ENCODE measurements around the gene NQO1. TPM values are rescaled to one million over a fixed set of nuclear protein-coding genes. Genes with fewer than 3 reads are reported as not detected.

NQO1 gene
- total RNA-seq, 1 donor from 2014 or later = 107 TPM

- no peak for TF ChIP-seq CTCF (IDR thresholded peaks at IDR 0.05; ENCODE audit: insufficient read depth, low read length, severe bottlenecking)
- Histone ChIP-seq H3K36me3 (ENCODE audit: control insufficient read depth, insufficient read depth, low read length) (peaks cover 45% of the 10 kb centered on the region), H3K4me3 (ENCODE audit: low read depth, low read length) (no peak overlapping the region), H3K27me3 (ENCODE audit: control insufficient read depth, insufficient read depth, low read length) (no peaks in the 10 kb centered on the region)
- FAIRE-seq = no peak
- no peak for DNase-seq (ENCODE audit: low read depth)
These were observed 19.6 kb upstream of the NQO1 start for GRCh38 chr16:69745959-69746358.

- DNase-seq (ENCODE audit: low read depth) (no peak), FAIRE-seq (peak; percentile 28)
- no peaks in the 10 kb centered on the region for H3K27me3 ChIP-seq (ENCODE audit: control insufficient read depth, insufficient read depth, low read length)
- no peak overlapping the region for H3K4me3 ChIP-seq (ENCODE audit: low read depth, low read length)
- TF ChIP-seq CTCF (IDR thresholded peaks at IDR 0.05; ENCODE audit: insufficient read depth, low read length, severe bottlenecking) = no peak
- peaks cover 45% of the 10 kb centered on the region for H3K36me3 ChIP-seq (ENCODE audit: control insufficient read depth, insufficient read depth, low read length)
These were observed 18.9 kb upstream of the NQO1 start for GRCh38 chr16:69745232-69745612.

DNA sequence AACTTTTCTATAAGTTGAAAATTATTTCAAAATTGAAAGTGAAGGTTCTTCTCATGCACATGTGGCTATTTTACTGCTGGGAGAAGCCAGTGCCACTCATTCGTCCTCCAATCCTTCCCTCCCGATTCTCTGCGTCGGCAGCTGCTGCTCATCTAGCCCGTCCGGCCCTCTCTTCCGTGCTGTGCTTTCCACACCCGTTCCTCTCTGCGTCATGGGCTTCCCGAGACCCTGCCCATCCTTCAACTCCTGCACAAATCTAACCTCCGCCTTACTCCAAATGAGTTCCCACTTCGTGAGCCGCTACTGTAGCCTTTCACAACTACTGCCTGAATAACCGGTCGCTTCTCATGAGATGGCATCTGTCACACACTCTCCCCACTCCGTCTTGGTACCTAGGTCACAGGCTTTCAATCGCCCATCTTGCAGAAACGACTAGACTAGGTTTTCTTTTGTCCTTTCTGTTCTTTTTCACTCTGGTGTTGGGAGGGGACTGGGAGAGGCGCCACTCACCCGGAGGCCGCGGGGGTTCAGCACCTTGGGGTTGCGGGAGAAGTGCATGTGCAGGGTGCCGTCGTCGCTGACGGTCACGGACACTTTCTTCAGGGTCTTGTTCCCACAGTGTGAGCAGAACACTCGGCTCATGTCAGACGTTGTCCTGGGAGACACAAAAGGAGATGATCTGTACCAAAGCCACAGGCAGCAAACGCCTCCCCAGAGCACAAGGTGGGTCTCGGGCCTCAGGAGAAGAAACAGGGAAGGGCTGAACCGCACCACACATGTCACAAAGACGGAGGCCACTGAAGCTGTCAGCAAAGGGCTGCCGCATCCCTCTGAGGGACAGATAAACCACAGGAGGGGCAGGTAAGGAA lies 18.2 kb upstream of the NQO1 start:
- Histone ChIP-seq H3K4me3 (ENCODE audit: low read depth, low read length) (no peak overlapping the region), H3K36me3 (ENCODE audit: control insufficient read depth, insufficient read depth, low read length) (peaks cover 44% of the 10 kb centered on the region), H3K27me3 (ENCODE audit: control insufficient read depth, insufficient read depth, low read length) (no peaks in the 10 kb centered on the region)
- no peak for DNase-seq (ENCODE audit: low read depth)
- no peak for FAIRE-seq
- no peak for TF ChIP-seq CTCF (IDR thresholded peaks at IDR 0.05; ENCODE audit: insufficient read depth, low read length, severe bottlenecking)

DNA sequence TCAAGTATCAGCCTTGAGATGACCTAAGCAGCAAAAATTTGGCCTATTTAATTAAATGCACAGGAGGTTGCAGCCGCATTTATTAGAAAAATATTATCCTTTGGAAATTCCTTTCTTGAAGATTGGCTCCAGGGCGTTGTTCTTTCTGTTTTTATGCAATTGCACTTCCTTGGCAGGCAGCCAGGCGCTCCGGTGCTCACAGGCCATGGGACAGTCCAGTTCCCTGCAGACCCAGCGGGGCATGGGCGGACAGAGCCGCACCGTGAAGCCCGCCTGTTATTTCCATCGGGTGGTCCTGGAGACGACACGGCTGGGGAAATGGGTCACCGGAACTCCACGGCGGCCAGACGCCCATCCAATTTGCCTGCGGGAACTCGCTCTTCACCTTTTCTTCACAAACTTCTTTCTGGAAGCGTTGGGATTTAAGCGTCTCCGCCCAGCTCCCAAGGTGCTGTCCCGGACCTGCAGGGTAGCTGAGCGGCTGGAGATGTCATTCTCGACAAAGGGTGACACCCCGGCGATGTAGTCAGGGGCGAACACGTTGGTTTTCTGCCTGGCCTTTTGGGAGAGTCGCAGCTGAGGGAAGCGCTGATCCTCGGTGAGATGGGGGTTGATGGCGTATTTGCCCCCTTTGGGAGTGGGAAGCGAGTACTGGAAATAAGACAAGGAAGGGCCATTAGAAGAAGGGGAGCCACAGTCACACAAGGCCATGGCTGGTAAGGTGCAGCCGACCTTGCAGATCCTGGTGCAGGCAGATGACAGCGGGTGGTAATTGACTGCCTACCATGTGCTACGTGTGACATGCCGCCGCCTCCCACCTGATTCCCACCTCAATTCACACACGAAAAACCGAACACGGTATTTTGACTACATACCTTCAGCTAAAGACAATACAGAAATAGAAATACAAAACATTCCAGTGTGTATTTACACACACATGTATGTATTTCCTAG lies 15.9 kb upstream of the NQO1 start:
- FAIRE-seq (no peak), DNase-seq (ENCODE audit: low read depth) (no peak)
- peaks cover 31% of the 10 kb centered on the region for H3K36me3 ChIP-seq (ENCODE audit: control insufficient read depth, insufficient read depth, low read length)
- no peaks in the 10 kb centered on the region for H3K27me3 ChIP-seq (ENCODE audit: control insufficient read depth, insufficient read depth, low read length)
- H3K4me3 ChIP-seq (ENCODE audit: low read depth, low read length) = no peak overlapping the region
- TF ChIP-seq CTCF (IDR thresholded peaks at IDR 0.05; ENCODE audit: insufficient read depth, low read length, severe bottlenecking) = no peak

GRCh38 chr16:69741519-69741918 lies 15.2 kb upstream of the NQO1 start:
- TF ChIP-seq CTCF (IDR thresholded peaks at IDR 0.05; ENCODE audit: insufficient read depth, low read length, severe bottlenecking) = no peak
- Histone ChIP-seq H3K36me3 (ENCODE audit: control insufficient read depth, insufficient read depth, low read length) (peaks cover 30% of the 10 kb centered on the region), H3K4me3 (ENCODE audit: low read depth, low read length) (no peak overlapping the region), H3K27me3 (ENCODE audit: control insufficient read depth, insufficient read depth, low read length) (no peaks in the 10 kb centered on the region)
- no peak for FAIRE-seq
- DNase-seq (ENCODE audit: low read depth) = peak; percentile 49

Data from bronchial epithelial cell (primary cell).